ENCODE results near the gene ERO1B.

DNA sequence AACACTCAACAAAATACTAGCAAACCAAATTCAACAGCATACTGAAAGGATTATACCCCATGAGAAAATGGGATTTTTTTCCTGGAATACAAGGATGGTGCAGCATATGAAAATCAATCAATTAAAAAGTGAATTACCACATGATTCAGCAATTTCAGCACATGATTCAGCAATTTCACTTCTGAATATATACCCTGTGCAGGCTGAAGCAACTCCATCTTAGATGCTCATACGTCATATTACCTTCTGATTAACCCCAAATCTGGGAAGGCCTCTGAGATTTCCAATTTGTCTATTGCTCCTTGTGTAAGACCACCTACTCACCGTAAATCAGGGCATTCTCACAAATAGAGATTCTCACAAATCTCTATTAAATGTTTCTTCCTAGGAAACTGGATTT is 43.8 kb upstream of the ERO1B start:
- TF ChIP-seq TAF1 (IDR thresholded peaks at IDR 0.05; ENCODE audit: low read depth) (no peak), EZH2 (IDR thresholded peaks at IDR 0.05; ENCODE audit: borderline replicate concordance, insufficient read depth, low read length, poor library complexity, severe bottlenecking) (no peak), EP300 (conservative IDR thresholded peaks at IDR 0.05; ENCODE audit: poor library complexity, severe bottlenecking) (no peak), RAD21 (conservative IDR thresholded peaks at IDR 0.05) (no peak)
- TF ChIP-seq, protein P1, sequence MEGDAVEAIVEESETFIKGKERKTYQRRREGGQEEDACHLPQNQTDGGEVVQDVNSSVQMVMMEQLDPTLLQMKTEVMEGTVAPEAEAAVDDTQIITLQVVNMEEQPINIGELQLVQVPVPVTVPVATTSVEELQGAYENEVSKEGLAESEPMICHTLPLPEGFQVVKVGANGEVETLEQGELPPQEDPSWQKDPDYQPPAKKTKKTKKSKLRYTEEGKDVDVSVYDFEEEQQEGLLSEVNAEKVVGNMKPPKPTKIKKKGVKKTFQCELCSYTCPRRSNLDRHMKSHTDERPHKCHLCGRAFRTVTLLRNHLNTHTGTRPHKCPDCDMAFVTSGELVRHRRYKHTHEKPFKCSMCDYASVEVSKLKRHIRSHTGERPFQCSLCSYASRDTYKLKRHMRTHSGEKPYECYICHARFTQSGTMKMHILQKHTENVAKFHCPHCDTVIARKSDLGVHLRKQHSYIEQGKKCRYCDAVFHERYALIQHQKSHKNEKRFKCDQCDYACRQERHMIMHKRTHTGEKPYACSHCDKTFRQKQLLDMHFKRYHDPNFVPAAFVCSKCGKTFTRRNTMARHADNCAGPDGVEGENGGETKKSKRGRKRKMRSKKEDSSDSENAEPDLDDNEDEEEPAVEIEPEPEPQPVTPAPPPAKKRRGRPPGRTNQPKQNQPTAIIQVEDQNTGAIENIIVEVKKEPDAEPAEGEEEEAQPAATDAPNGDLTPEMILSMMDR (IDR thresholded peaks at IDR 0.05; ENCODE audit: poor library complexity, severe bottlenecking) = no peak

Measured in neural cell (in vitro differentiated cells).